Stimulated activated CD4-positive, alpha-beta T cell treated with anti-CD3 and anti-CD28 coated beads, TNF-alpha, amount 100 ng/mL, for 4 hours (primary cell): ENCODE results near the gene IL27RA.

ENCODE experiments used
- DNase-seq, 3 experiments: peaks; one replicate each; pipeline ENCODE4 v3.0.0-alpha.2; 2020; ENCODE audit warnings: low read depth in 3 of 3

The IL27RA gene

GRCh38 chr19:14085309-14085995 lies 53.9 kb downstream of the IL27RA start, which contains the start of gene C19orf67:
C19orf67 (minus strand) TSS chr19:14085783; CDS start chr19:14085627, 156 bp downstream.
- DNase-seq = no peak

- DNase-seq = no peak
These were observed 54.5 kb downstream of the IL27RA start for GRCh38 chr19:14086098-14086497.

GRCh38 chr19:14088634-14089411 lies 57.3 kb downstream of the IL27RA start:
- DNase-seq = no peak

- no peak for DNase-seq
These were observed 57.8 kb downstream of the IL27RA start for GRCh38 chr19:14089412-14089661.

- DNase-seq = peak in 2 of 3 experiments; percentile 29 to 40
These were observed 58.3 kb downstream of the IL27RA start for GRCh38 chr19:14089662-14090508.

GRCh38 chr19:14090509-14091080 lies 59.0 kb downstream of the IL27RA start, which contains the start of gene SAMD1:
SAMD1 (minus strand) TSS chr19:14090751.
- peak; percentile 73 to 84 (median 81) for DNase-seq

- peak; percentile 32 to 62 (median 45) for DNase-seq
These were observed 59.7 kb downstream of the IL27RA start for GRCh38 chr19:14091081-14091812.

GRCh38 chr19:14091813-14092462 lies 60.4 kb downstream of the IL27RA start:
- DNase-seq = peak in 2 of 3 experiments; percentile 12 to 34

GRCh38 chr19:14093117-14093823 lies 61.7 kb downstream of the IL27RA start:
- no peak for DNase-seq

- no peak for DNase-seq
These were observed 63.3 kb downstream of the IL27RA start for GRCh38 chr19:14094854-14095253.

GRCh38 chr19:14096272-14096992 lies 64.9 kb downstream of the IL27RA start:
- DNase-seq = no peak

GRCh38 chr19:14097532-14098151 lies 66.1 kb downstream of the IL27RA start:
- no peak for DNase-seq

- no peak for DNase-seq
These were observed 69.5 kb downstream of the IL27RA start for GRCh38 chr19:14101003-14101545.

GRCh38 chr19:14102102-14102696 lies 70.6 kb downstream of the IL27RA start:
- no peak for DNase-seq

GRCh38 chr19:14102756-14103155 lies 71.2 kb downstream of the IL27RA start:
- no peak for DNase-seq
